ENCODE results near the gene ZNF335. TPM values are rescaled to one million over a fixed set of nuclear protein-coding genes. Genes with fewer than 3 reads are reported as not detected.

Gene ZNF335
- total RNA-seq, 1 donor from 2014 or later = 10.0 TPM

GRCh38 chr20:45974896-45975565 lies 3.0 kb upstream of the ZNF335 start:
- no peak for DNase-seq
- intact Hi-C loops (cut with micrococcal nuclease) = no loop called here
- no peak for ATAC-seq

- intact Hi-C loops (cut with micrococcal nuclease) = no loop called here
- ATAC-seq (no peak), DNase-seq (peak; percentile 38)
Measured at GRCh38 chr20:45972500-45973183, 639 bp upstream of the ZNF335 start.

- intact Hi-C loops (cut with micrococcal nuclease) = no loop called here
- ATAC-seq = no peak
Measured at GRCh38 chr20:45971425-45971674, 653 bp downstream of the ZNF335 start.

DNA sequence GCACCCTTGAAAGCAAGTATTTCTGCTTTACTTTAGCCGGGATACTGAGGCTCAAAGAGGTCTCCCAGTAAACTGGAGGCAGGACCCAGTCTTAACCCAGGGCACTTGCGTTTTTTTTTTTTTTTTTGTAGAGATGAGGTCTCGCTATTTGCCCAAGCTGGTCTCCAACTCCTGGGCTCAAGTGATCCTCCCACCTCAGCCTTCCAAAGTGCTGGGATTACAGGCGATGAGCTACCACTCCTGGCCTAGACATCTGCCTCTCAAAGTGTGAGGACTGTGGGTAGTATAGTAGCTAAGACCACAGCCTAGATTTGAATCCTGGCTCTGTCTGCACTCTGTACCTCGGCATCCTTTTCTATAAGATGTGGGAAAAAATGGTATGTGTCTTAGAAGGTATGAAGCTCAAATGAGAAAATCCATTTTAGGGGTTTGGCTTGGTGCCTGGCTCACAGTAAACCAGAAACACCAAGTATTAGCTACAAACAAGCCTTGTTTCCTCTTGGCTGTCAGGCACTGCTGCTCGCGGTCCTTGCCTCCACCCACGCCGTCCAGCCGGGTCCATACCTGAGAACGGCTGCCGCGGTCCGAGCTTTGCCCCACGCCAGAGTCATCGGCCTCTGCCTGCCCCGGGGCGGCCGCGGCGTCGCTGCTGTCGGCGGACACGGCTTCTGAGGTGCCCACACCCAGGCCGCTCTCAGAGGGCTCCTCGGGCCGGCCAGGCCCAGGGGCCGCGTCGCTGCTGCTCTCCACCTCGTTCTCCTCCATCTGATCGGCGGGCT lies 1.2 kb downstream of the ZNF335 start:
- DNase-seq = peak; percentile 58
- intact Hi-C loops (cut with micrococcal nuclease) = no loop called here
- ATAC-seq = peak; percentile 2

More at GRCh38 chr20:45971425-45971674, 653 bp downstream of the ZNF335 start:
- no peak for DNase-seq

DNA sequence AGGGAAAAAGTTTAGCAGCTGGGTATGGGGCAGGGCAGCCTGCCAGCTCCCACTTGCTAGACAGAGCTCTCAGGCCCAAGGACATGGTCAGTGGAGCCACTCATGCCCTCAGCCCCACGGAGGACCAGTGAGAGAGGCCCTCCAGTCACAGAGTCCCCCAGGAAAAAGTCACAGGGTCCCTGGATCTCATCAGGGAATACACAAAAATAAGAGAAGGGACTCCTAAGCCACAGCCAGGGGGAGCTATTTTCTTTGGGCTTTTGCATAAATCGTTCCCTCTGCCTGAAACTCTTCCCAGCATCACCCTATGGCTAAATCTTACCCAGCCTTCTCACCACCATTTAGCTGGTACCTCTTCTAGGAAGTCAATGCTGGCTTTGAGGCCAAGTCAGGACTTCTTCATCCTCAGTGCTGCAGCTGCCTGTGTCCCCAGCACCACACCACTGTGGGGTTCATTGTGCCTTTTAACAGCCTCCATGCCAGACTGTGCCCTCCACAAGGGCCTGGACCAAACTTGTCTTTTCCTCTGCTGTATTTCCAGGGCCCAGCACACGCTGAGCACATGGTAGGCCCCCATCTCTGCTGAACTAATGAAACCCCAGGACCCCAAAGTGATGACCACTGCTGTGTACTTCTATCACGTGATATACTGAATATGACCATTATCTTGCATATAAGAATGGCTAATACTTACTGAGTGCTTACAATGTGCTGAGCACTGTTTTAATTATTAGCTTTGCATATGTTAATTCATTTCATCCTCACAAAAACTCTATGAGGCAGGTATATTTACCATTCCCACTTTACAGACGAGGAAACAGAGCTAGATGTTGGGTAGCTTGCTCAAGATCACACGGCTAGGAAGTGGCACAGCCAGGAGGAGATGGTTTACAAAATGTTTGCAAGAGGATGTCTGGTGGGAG lies 2.0 kb downstream of the ZNF335 start:
- DNase-seq (no peak), ATAC-seq (no peak)
- intact Hi-C loops (cut with micrococcal nuclease) = no loop called here

- ATAC-seq (no peak), DNase-seq (peak; percentile 33)
- intact Hi-C loops (cut with micrococcal nuclease) = no loop called here
Measured at GRCh38 chr20:45968801-45969711, 2.9 kb downstream of the ZNF335 start.

- DNase-seq (peak; percentile 29), ATAC-seq (no peak)
- intact Hi-C loops (cut with micrococcal nuclease) = no loop called here
Measured at GRCh38 chr20:45968081-45968671, 3.8 kb downstream of the ZNF335 start.

DNA sequence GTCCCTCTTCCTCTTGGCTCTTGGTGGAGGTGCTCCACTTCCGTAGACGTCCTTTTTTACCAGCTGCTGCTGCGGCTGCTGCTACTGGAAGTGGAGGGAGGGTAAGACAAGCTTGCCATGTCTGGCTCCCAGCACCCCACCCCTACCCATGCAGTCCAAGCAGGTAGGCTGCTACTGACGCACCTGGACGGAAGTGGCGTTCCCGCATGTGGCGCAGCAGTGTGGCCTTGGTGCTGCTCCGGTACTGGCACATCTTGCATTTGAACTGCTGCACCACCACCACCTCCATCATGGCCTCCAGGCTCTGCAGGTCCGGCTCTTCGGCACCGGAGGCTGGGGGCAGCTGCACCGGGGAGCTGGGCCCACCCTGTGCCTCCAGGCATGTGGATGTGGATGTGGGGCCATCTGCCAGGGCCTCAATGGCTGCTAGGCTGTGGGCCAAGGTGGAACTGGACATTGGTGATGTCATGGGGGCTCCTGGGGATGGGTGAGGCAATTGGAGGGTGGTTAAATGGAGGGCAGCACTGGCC lies 4.4 kb downstream of the ZNF335 start:
- peak; percentile 26 for DNase-seq
- no peak for ATAC-seq
- intact Hi-C loops (cut with micrococcal nuclease) = no loop called here

DNA sequence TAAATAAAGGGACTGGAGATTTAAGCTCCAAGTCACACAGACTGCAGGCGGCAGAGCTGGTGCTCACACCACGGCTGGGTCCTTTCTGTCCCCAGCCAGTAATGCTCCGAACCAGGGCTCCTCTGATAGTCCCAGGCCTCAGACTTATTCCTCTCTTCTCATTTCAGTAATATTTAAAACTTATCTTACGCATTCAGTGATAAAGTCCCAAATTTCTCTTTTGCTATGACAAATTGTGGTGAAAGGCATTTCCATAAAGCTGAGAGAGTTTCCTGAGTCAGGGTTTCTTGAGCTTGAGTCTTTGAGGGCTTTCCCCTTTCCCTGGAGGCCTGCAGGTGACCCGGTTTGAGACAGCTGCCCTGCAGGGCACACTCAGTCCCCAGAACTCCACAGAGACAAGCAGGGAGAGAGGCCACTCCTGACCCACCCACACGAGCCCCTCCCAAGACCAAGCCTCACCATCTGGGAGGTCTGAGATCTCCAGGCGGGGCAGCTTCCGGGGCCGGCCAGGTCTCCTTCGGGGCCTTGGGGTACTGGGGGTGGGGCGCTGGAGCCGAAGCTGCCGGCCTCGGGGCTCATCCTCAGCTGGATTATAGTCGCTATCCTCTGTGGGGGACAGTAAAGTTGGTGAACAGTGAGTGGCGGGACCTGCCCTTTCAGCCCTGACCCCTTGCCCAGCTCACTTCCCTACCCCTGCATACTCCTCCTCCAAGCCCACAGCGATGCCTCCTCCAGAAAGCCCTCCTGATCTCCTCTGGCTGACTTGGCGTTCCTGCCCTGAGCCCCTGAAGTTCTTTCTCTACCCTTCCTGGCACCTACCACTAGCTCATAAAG lies 6.6 kb downstream of the ZNF335 start:
- intact Hi-C loops (cut with micrococcal nuclease) = no loop called here
- peak; percentile 19 for DNase-seq
- ATAC-seq = no peak

GRCh38 chr20:45964006-45964400 lies 8.0 kb downstream of the ZNF335 start:
- intact Hi-C loops (cut with micrococcal nuclease) = no loop called here
- DNase-seq (peak; percentile 18), ATAC-seq (no peak)

- intact Hi-C loops (cut with micrococcal nuclease) = no loop called here
- peak; percentile 23 for ATAC-seq
- DNase-seq = peak; percentile 32
Measured at GRCh38 chr20:45963059-45964005, 8.7 kb downstream of the ZNF335 start.

DNA sequence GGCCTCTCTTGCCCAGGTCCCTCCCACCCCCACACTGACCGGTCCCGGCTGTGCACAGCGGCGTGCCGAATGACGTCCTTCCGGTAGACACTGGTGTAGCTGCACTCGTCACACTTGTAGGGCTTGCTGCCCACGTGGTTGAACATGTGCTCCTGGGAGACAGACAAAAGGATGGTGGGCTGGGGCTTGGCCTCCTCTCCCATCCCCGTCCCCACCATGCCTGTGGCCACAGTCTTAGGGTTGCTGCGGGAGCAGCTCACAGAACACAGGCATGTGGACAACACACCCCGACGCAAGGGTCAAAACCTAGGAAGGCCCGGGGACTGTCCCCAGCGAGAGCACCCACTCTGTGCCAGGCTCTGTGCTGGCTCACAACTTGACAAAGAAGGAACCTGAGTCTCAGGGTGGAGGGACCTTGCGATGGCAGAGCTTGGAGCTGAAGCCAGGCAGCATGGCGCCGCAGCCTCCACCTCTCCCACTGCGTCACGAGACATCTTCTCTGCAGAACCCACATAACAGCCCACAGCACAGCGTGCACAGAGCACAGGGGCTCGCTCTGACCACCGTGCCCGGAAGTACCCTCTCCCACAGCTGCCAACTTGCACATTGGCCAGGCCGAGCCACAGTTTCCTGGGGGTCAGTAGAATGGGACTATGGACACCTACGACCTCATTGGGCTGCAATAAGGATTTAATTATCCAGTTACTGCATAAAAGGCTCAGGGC lies 9.8 kb downstream of the ZNF335 start:
- intact Hi-C loops (cut with micrococcal nuclease) = no loop called here
- DNase-seq (peak; percentile 20), ATAC-seq (no peak)

- peak; percentile 17 for DNase-seq
- intact Hi-C loops (cut with micrococcal nuclease) = no loop called here
- ATAC-seq = no peak
Measured at GRCh38 chr20:45959956-45960630, 11.9 kb downstream of the ZNF335 start.

DNA sequence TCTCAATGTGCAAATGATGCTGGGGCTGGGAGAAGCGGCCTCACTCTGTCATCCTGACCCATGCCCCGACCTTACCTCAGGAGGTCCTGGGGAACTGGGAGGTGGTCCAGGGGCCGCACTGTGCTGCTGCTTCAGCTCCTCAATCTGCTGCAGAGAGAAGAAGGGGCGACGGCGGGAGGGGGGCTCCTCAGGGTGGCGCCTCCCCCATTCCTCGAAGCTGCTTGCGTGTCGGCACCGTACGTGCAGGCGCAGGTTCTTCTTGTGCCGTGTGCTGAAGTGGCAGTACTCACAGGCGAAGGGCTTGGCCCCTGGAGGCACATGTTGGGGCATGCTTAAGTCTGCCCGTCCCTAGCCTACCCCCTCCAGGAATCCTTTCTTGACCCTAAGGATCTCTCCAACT lies 12.9 kb downstream of the ZNF335 start:
- peak; percentile 28 for DNase-seq
- intact Hi-C loops (cut with micrococcal nuclease) = no loop called here
- no peak for ATAC-seq

- ATAC-seq = no peak
Measured at GRCh38 chr20:45958593-45958992, 13.4 kb downstream of the ZNF335 start.

More at GRCh38 chr20:45958593-45958992, 13.4 kb downstream of the ZNF335 start:
- peak; percentile 5 for DNase-seq
- intact Hi-C loops (cut with micrococcal nuclease) = no loop called here

All from left ventricle myocardium superior (tissue), 1 donor.